ENCODE data around the gene PPP1R14C.

PPP1R14C gene

DNA sequence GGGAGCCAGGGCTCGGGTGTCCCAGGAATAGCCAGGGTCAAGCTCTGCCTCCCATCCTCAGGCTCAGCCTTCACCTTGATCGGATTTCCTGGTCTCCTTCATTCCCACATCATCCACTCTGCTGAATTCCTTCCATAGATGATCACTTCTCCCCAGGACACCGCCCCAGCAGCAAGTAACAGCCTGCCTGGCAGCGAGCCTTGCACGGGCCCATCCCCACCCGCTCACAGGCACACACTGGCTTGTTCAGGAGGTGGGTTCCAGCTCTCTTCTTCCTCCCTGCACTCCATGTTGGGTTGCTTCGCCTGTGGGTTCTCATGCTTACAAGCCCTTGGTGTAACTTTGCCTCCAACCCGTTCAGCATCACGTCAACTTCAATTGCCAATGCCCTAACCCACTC lies 113.0 kb downstream of the PPP1R14C start:
- Histone ChIP-seq H3K36me3 (ENCODE audit: control insufficient read depth in 1 of 2, insufficient read depth in 2 of 2, low read depth in 1 of 2, low read length in 2 of 2) (no peaks in the 10 kb centered on the region), H4K91ac (ENCODE audit: low read length) (no peak overlapping the region), H2BK120ac (ENCODE audit: low read depth, low read length) (no peak overlapping the region), H2AFZ (ENCODE audit: low read depth, low read length) (no peak overlapping the region), H4K8ac (ENCODE audit: low read length) (no peak overlapping the region), H3K79me1 (replicated peaks; ENCODE audit: low read length, poor library complexity, severe bottlenecking) (no peaks in the 10 kb centered on the region), H3K4me1 (ENCODE audit: control insufficient read depth, insufficient read depth, low read depth, low read length) (peaks cover 3% of the 10 kb centered on the region), H3K4ac (ENCODE audit: low read depth in 1 of 2, low read length in 2 of 2) (no peak overlapping the region), H3K9ac (ENCODE audit: low read length) (no peak overlapping the region), H3K4me2 (ENCODE audit: low read length, poor library complexity, severe bottlenecking) (no peak overlapping the region), H3K14ac (ENCODE audit: low read length in 2 of 2) (no peak overlapping the region), H3K9me3 (ENCODE audit: control insufficient read depth, low read length) (no peaks in the 10 kb centered on the region), H2BK12ac (ENCODE audit: low read length in 2 of 2) (no peak overlapping the region), H3K23ac (ENCODE audit: low read length in 2 of 2) (no peak overlapping the region), H3K27ac (ENCODE audit: low read length, poor library complexity, severe bottlenecking) (no peak overlapping the region), H3K27me3 (ENCODE audit: control insufficient read depth in 1 of 2, insufficient read depth in 1 of 2, low read length in 2 of 2) (peaks cover 0 to 15% of the 10 kb centered on the region in 2 experiments), H2BK15ac (ENCODE audit: low read depth, poor library complexity, severe bottlenecking) (no peak overlapping the region), H2BK5ac (ENCODE audit: low read depth, low read length, poor library complexity, severe bottlenecking) (no peak overlapping the region), H3K18ac (ENCODE audit: low read depth in 1 of 2, low read length in 2 of 2) (no peak overlapping the region), H2AK5ac (ENCODE audit: low read length, severe bottlenecking) (no peak overlapping the region), H3K4me3 (ENCODE audit: insufficient read depth in 1 of 2, low read depth in 1 of 2, low read length in 2 of 2) (no peak overlapping the region)
- no peak for DNase-seq
- WGBS: 86% methylated on average over 9 of the region's 9 CpGs

DNA sequence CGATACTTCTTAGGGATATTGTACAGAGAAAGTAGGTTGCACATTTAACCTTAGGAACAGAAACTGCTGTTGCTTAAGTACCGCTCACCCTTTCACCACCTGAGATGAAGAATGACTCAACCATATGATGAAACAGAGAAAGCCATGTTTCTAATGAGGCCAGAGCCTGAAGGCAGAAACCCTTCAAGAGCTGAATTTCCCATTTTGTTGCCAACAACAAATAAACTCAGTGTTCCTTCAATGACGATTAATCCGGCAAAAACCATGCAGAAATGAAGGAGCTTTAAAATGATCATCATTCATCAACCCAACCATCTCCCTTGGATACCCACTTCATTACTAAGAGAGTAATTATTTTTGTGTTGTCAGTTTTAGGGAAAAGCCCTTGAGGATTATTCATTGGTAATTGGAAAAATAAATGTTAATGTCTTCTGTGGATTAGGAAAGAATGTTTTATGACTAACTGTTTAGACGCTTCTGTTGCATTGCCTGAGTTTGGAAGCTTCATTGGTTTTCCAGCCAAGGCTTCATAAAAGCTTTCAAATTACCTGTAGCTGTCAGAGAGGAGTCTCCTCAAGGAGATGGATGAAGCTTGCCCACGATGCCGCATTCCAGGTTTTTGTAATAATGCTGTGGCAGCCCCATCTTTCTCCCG lies 113.9 kb downstream of the PPP1R14C start:
- H3K18ac ChIP-seq (ENCODE audit: low read depth in 1 of 2, low read length in 2 of 2): no peak overlapping the region
- no peak overlapping the region for H2BK12ac ChIP-seq (ENCODE audit: low read length in 2 of 2)
- H3K14ac ChIP-seq (ENCODE audit: low read length in 2 of 2): no peak overlapping the region
- H3K27ac ChIP-seq (ENCODE audit: low read length, poor library complexity, severe bottlenecking): no peak overlapping the region
- 82% methylated on average over 5 of the region's 8 CpGs for WGBS
- H3K27me3 ChIP-seq (ENCODE audit: control insufficient read depth in 1 of 2, insufficient read depth in 1 of 2, low read length in 2 of 2): peaks cover 0 to 15% of the 10 kb centered on the region in 2 experiments
- H4K8ac ChIP-seq (ENCODE audit: low read length): no peak overlapping the region
- no peak overlapping the region for H2AFZ ChIP-seq (ENCODE audit: low read depth, low read length)
- no peak overlapping the region for H3K4ac ChIP-seq (ENCODE audit: low read depth in 1 of 2, low read length in 2 of 2)
- peaks cover 1% of the 10 kb centered on the region for H3K4me1 ChIP-seq (ENCODE audit: control insufficient read depth, insufficient read depth, low read depth, low read length)
- H2BK120ac ChIP-seq (ENCODE audit: low read depth, low read length): no peak overlapping the region
- no peak overlapping the region for H3K23ac ChIP-seq (ENCODE audit: low read length in 2 of 2)
- H3K4me3 ChIP-seq (ENCODE audit: insufficient read depth in 1 of 2, low read depth in 1 of 2, low read length in 2 of 2): no peak overlapping the region
- no peak overlapping the region for H2AK5ac ChIP-seq (ENCODE audit: low read length, severe bottlenecking)
- peak; percentile 47 for DNase-seq
- no peak overlapping the region for H4K91ac ChIP-seq (ENCODE audit: low read length)
- no peak overlapping the region for H3K9ac ChIP-seq (ENCODE audit: low read length)
- H3K9me3 ChIP-seq (ENCODE audit: control insufficient read depth, low read length): no peaks in the 10 kb centered on the region
- no peak overlapping the region for H2BK15ac ChIP-seq (ENCODE audit: low read depth, poor library complexity, severe bottlenecking)
- H2BK5ac ChIP-seq (ENCODE audit: low read depth, low read length, poor library complexity, severe bottlenecking): no peak overlapping the region
- no peaks in the 10 kb centered on the region for H3K79me1 ChIP-seq (replicated peaks; ENCODE audit: low read length, poor library complexity, severe bottlenecking)
- H3K36me3 ChIP-seq (ENCODE audit: control insufficient read depth in 1 of 2, insufficient read depth in 2 of 2, low read depth in 1 of 2, low read length in 2 of 2): no peaks in the 10 kb centered on the region
- no peak overlapping the region for H3K4me2 ChIP-seq (ENCODE audit: low read length, poor library complexity, severe bottlenecking)

DNA sequence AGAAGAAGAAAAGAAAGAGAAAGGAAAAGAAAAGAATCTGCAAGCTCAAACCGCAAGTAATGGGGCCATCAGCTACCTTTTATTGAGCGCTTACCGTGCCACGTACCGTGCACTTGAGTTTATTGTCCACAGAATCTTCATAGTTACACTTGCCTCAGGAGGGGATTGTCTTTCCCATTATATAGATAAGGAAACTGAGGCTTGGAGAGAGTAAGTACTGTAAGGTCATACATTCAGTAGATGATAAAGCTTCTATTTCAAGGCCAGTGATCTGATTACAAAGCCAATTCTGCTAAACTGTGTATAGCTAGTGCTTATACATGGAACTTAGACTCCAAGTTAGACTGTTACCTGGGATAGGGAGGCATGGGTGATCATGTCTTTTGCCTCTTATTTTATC lies 115.5 kb downstream of the PPP1R14C start:
- Histone ChIP-seq H3K9ac (ENCODE audit: low read length) (no peak overlapping the region), H3K4me2 (ENCODE audit: low read length, poor library complexity, severe bottlenecking) (no peak overlapping the region), H3K9me3 (ENCODE audit: control insufficient read depth, low read length) (no peaks in the 10 kb centered on the region), H3K27me3 (ENCODE audit: control insufficient read depth in 1 of 2, insufficient read depth in 1 of 2, low read length in 2 of 2) (peaks cover 5 to 15% of the 10 kb centered on the region in 2 experiments), H3K23ac (ENCODE audit: low read length in 2 of 2) (no peak overlapping the region), H3K4ac (ENCODE audit: low read depth in 1 of 2, low read length in 2 of 2) (no peak overlapping the region), H2AK5ac (ENCODE audit: low read length, severe bottlenecking) (no peak overlapping the region), H3K4me1 (ENCODE audit: control insufficient read depth, insufficient read depth, low read depth, low read length) (no peaks in the 10 kb centered on the region), H3K4me3 (ENCODE audit: insufficient read depth in 1 of 2, low read depth in 1 of 2, low read length in 2 of 2) (no peak overlapping the region), H2BK12ac (ENCODE audit: low read length in 2 of 2) (no peak overlapping the region), H3K18ac (ENCODE audit: low read depth in 1 of 2, low read length in 2 of 2) (no peak overlapping the region), H4K8ac (ENCODE audit: low read length) (no peak overlapping the region), H3K27ac (ENCODE audit: low read length, poor library complexity, severe bottlenecking) (no peak overlapping the region), H3K36me3 (ENCODE audit: control insufficient read depth in 1 of 2, insufficient read depth in 2 of 2, low read depth in 1 of 2, low read length in 2 of 2) (no peaks in the 10 kb centered on the region), H2BK120ac (ENCODE audit: low read depth, low read length) (no peak overlapping the region), H4K91ac (ENCODE audit: low read length) (no peak overlapping the region), H2BK5ac (ENCODE audit: low read depth, low read length, poor library complexity, severe bottlenecking) (no peak overlapping the region), H3K14ac (ENCODE audit: low read length in 2 of 2) (no peak overlapping the region), H3K79me1 (replicated peaks; ENCODE audit: low read length, poor library complexity, severe bottlenecking) (no peaks in the 10 kb centered on the region), H2AFZ (ENCODE audit: low read depth, low read length) (no peak overlapping the region), H2BK15ac (ENCODE audit: low read depth, poor library complexity, severe bottlenecking) (no peak overlapping the region)
- no peak for DNase-seq
- 96% methylated on average over 5 of the region's 5 CpGs for WGBS

DNA sequence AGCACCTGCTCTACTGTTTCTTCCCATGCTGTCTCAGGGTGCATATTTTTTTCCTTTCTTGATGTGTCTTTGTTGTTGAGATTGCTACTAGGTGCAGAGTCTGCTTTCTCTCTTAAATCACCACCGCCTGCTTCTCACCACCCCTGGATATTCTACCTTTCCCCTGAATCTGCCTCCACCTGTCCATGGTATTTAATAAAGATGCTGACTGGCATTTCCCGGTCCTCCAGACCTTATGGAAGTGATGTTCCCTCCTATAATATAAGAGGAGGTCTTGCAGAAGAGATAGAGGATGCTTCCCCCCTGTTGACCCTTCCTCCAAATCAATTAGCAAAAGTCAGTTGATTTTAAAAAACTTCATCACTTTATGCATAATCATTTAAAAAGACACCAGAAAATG lies 118.1 kb downstream of the PPP1R14C start:
- Histone ChIP-seq H3K36me3 (ENCODE audit: control insufficient read depth in 1 of 2, insufficient read depth in 2 of 2, low read depth in 1 of 2, low read length in 2 of 2) (no peaks in the 10 kb centered on the region), H3K4me1 (ENCODE audit: control insufficient read depth, insufficient read depth, low read depth, low read length) (no peaks in the 10 kb centered on the region), H3K4me3 (ENCODE audit: insufficient read depth in 1 of 2, low read depth in 1 of 2, low read length in 2 of 2) (no peak overlapping the region), H4K8ac (ENCODE audit: low read length) (no peak overlapping the region), H3K79me1 (replicated peaks; ENCODE audit: low read length, poor library complexity, severe bottlenecking) (no peaks in the 10 kb centered on the region), H2BK15ac (ENCODE audit: low read depth, poor library complexity, severe bottlenecking) (peak overlapping the region; percentile 3), H3K9ac (ENCODE audit: low read length) (no peak overlapping the region), H2BK120ac (ENCODE audit: low read depth, low read length) (no peak overlapping the region), H2BK12ac (ENCODE audit: low read length in 2 of 2) (no peak overlapping the region), H3K23ac (ENCODE audit: low read length in 2 of 2) (no peak overlapping the region), H2AFZ (ENCODE audit: low read depth, low read length) (no peak overlapping the region), H4K91ac (ENCODE audit: low read length) (no peak overlapping the region), H3K27me3 (ENCODE audit: control insufficient read depth in 1 of 2, insufficient read depth in 1 of 2, low read length in 2 of 2) (peaks cover 5 to 7% of the 10 kb centered on the region in 2 experiments), H3K14ac (ENCODE audit: low read length in 2 of 2) (no peak overlapping the region), H3K27ac (ENCODE audit: low read length, poor library complexity, severe bottlenecking) (no peak overlapping the region), H3K4ac (ENCODE audit: low read depth in 1 of 2, low read length in 2 of 2) (no peak overlapping the region), H3K9me3 (ENCODE audit: control insufficient read depth, low read length) (no peaks in the 10 kb centered on the region), H2AK5ac (ENCODE audit: low read length, severe bottlenecking) (no peak overlapping the region), H3K18ac (ENCODE audit: low read depth in 1 of 2, low read length in 2 of 2) (no peak overlapping the region), H2BK5ac (ENCODE audit: low read depth, low read length, poor library complexity, severe bottlenecking) (no peak overlapping the region), H3K4me2 (ENCODE audit: low read length, poor library complexity, severe bottlenecking) (no peak overlapping the region)
- no peak for DNase-seq
- 90% methylated on average over 2 of the region's 2 CpGs for WGBS
